H1 (cell line): Measurements from ENCODE around the gene C1S. TPM values are rescaled to one million over a fixed set of nuclear protein-coding genes. Genes with fewer than 3 reads are reported as not detected.

ENCODE experiments used
- CTCF ChIA-PET: fragments of 300-600 bp; sonication (Branson Sonifier 250); formaldehyde crosslinking; loops from one replicate; lab custom pipeline; 2021; ENCODE audit not compliant: partially characterized antibody; lab: Charles Lee
- POLR2A ChIA-PET: fragments of 300-600 bp; sonication (Branson Sonifier 250); formaldehyde crosslinking; loops from one replicate; lab custom pipeline; 2021; ENCODE audit warnings: inconsistent platforms; ENCODE audit not compliant: partially characterized antibody; lab: Charles Lee
- DNase-seq, 2 experiments: peaks; one replicate each; pipeline versions ENCODE4 v3.0.0 to v3.0.0-alpha.2; 2010 to 2022; ENCODE audit warnings: low spot score in 2 of 2, low read depth in 1 of 2, mixed read lengths in 1 of 2
- FAIRE-seq: peaks from 2 replicates; lab custom pipeline; 2011; peaks lifted over from hg19 to GRCh38; lab: Jason Lieb, UNC
- H2AFZ ChIP-seq: 2 replicates; pipeline ENCODE4 v1.8.1; 2012; ENCODE audit warnings: low read length, inconsistent platforms
- H2AK5ac ChIP-seq: 2 replicates; pipeline ENCODE4 v1.6.1; 2013; ENCODE audit warnings: low read depth, low read length
- H2BK120ac ChIP-seq: replicated peaks from 2 replicates; pipeline ENCODE3; 2013; ENCODE audit warnings: low read depth, low read length, inconsistent platforms
- H2BK12ac ChIP-seq: 2 replicates; pipeline ENCODE4 v1.6.1; 2013; ENCODE audit warnings: low read depth, low read length
- H2BK15ac ChIP-seq: 2 replicates; pipeline ENCODE4 v1.6.1; 2013; ENCODE audit warnings: low read length
- H2BK20ac ChIP-seq: 2 replicates; pipeline ENCODE4 v1.6.1; 2013; ENCODE audit warnings: low read length
- H2BK5ac ChIP-seq: 2 replicates; pipeline ENCODE4 v1.6.1; 2013; ENCODE audit warnings: low read depth, low read length
- H3K14ac ChIP-seq: 2 replicates; pipeline ENCODE4 v1.6.1; 2013; ENCODE audit warnings: inconsistent platforms; ENCODE audit not compliant: insufficient read length
- H3K18ac ChIP-seq: 2 replicates; pipeline ENCODE4 v1.6.1; 2013; ENCODE audit warnings: low read length; ENCODE audit errors: extremely low read depth
- H3K23ac ChIP-seq: 2 replicates; pipeline ENCODE4 v1.6.1; 2013; ENCODE audit warnings: inconsistent platforms; ENCODE audit not compliant: insufficient read length
- H3K23me2 ChIP-seq: 2 replicates; pipeline ENCODE4 v1.6.1; 2013; ENCODE audit warnings: low read depth, low read length
- H3K27ac ChIP-seq: 2 replicates; pipeline ENCODE4 v1.6.1; 2011; ENCODE audit warnings: low read depth, low read length, inconsistent platforms
- H3K27me3 ChIP-seq, 4 experiments: replicated peaks in 1 of 4; 1 replicate in 1 of 4; 2 replicates in 3 of 4; pipeline versions ENCODE4 v1.6.1 to v1.8.1; 2011 to 2013; ENCODE audit warnings: low read length in 3 of 4, mild to moderate bottlenecking in 3 of 4, inconsistent platforms in 2 of 4, mixed read lengths in 2 of 4, moderate library complexity in 1 of 4; ENCODE audit not compliant: control insufficient read depth in 3 of 4, insufficient read depth in 3 of 4; ENCODE audit errors: extremely low read depth in 1 of 4
- H3K36me3 ChIP-seq, 4 experiments: 2 replicates each; pipeline versions ENCODE4 v1.6.1 to v1.8.1; 2011 to 2013; ENCODE audit warnings: mild to moderate bottlenecking in 4 of 4, low read length in 3 of 4, moderate library complexity in 2 of 4, control low read depth in 1 of 4, inconsistent platforms in 1 of 4; ENCODE audit not compliant: insufficient read depth in 4 of 4, control insufficient read depth in 2 of 4
- H3K4ac ChIP-seq: replicated peaks from 2 replicates; pipeline ENCODE3; 2013; ENCODE audit warnings: low read length, low read depth, mixed read lengths, inconsistent platforms; ENCODE audit not compliant: insufficient read length
- H3K4me1 ChIP-seq, 4 experiments: replicated peaks in 1 of 4; 1 replicate in 1 of 4; 2 replicates in 3 of 4; pipeline versions ENCODE4 v1.6.1 to v1.8.1; 2011 to 2013; ENCODE audit warnings: low read length in 3 of 4, inconsistent platforms in 2 of 4, mixed read lengths in 1 of 4; ENCODE audit not compliant: insufficient read depth in 4 of 4, control insufficient read depth in 3 of 4
- H3K4me2 ChIP-seq, 2 experiments: 2 replicates each; pipeline versions ENCODE4 v1.6.1 to v1.8.1; 2011 to 2013; ENCODE audit warnings: low read depth in 2 of 2, low read length in 2 of 2, control low read depth in 1 of 2, inconsistent platforms in 1 of 2, mild to moderate bottlenecking in 1 of 2; ENCODE audit not compliant: insufficient read depth in 1 of 2
- H3K4me3 ChIP-seq, 4 experiments: fragments of 200-600, 300-600 bp in 1 of 4; sonication (generic), shearing (Covaris generic), sonication (Bioruptor Twin) in 1 of 4; 2 replicates each; pipeline versions ENCODE4 v1.5.1 to v1.8.1; 2011 to 2016; ENCODE audit warnings: low read length in 4 of 4, low read depth in 3 of 4, control low read depth in 2 of 4, inconsistent platforms in 2 of 4, mild to moderate bottlenecking in 2 of 4, mixed read lengths in 1 of 4, moderate library complexity in 1 of 4; ENCODE audit not compliant: insufficient read depth in 2 of 4; ENCODE audit errors: extremely low read depth in 1 of 4
- H3K56ac ChIP-seq: replicated peaks from 2 replicates; pipeline ENCODE3; 2013; ENCODE audit warnings: low read depth, mild to moderate bottlenecking, mixed read lengths, low read length, inconsistent platforms; ENCODE audit not compliant: insufficient read length
- H3K79me1 ChIP-seq: 2 replicates; pipeline ENCODE4 v1.6.1; 2013; ENCODE audit warnings: low read depth, low read length, control low read depth
- H3K79me2 ChIP-seq, 2 experiments: 2 replicates each; pipeline versions ENCODE4 v1.6.1 to v1.8.1; 2012 to 2013; ENCODE audit warnings: low read length in 2 of 2, mild to moderate bottlenecking in 2 of 2, inconsistent platforms in 1 of 2; ENCODE audit not compliant: insufficient read depth in 2 of 2, control insufficient read depth in 1 of 2
- H3K9ac ChIP-seq, 4 experiments: replicated peaks in 1 of 4; 1 replicate in 1 of 4; 2 replicates in 3 of 4; pipeline versions ENCODE4 v1.6.1 to v1.8.1; 2011 to 2013; ENCODE audit warnings: low read depth in 3 of 4, low read length in 3 of 4, control low read depth in 2 of 4, mild to moderate bottlenecking in 2 of 4, moderate library complexity in 2 of 4, inconsistent platforms in 1 of 4; ENCODE audit errors: extremely low read depth in 1 of 4
- H3K9me3 ChIP-seq, 2 experiments: 2 replicates each; pipeline versions ENCODE4 v1.6.1 to v1.8.1; 2012 to 2013; ENCODE audit warnings: mild to moderate bottlenecking in 2 of 2, moderate library complexity in 2 of 2, control low read depth in 1 of 2, inconsistent platforms in 1 of 2, low read depth in 1 of 2, low read length in 1 of 2, mixed read lengths in 1 of 2; ENCODE audit not compliant: insufficient read depth in 2 of 2
- H4K20me1 ChIP-seq, 2 experiments: replicated peaks in 1 of 2; 2 replicates each; pipeline versions ENCODE3 to v1.8.1; 2011 to 2013; ENCODE audit warnings: inconsistent platforms in 2 of 2, low read length in 2 of 2, mild to moderate bottlenecking in 1 of 2; ENCODE audit not compliant: insufficient read depth in 2 of 2, control insufficient read depth in 1 of 2
- H4K5ac ChIP-seq: 2 replicates; pipeline ENCODE4 v1.6.1; 2013; ENCODE audit warnings: low read length, low read depth, mixed read lengths, inconsistent platforms; ENCODE audit not compliant: insufficient read length
- H4K8ac ChIP-seq: 2 replicates; pipeline ENCODE4 v1.8.0; 2013; ENCODE audit warnings: mild to moderate bottlenecking, moderate library complexity, low read length, inconsistent platforms; ENCODE audit not compliant: insufficient read depth; ENCODE audit errors: extremely low read depth
- H4K91ac ChIP-seq: replicated peaks from 2 replicates; pipeline ENCODE3; 2013; ENCODE audit warnings: low read length, mixed read lengths, inconsistent platforms; ENCODE audit not compliant: insufficient read length
- CBX5 ChIP-seq: fragments of 300-800, 300-1000 bp; sonication (generic); IDR thresholded peaks from 2 replicates; pipeline ENCODE4 v1.7.1; 2016; ENCODE audit warnings: antibody characterized with exemption, low read length, low read depth
- CHD2 ChIP-seq: IDR thresholded peaks from 2 replicates; pipeline ENCODE4 v1.6.1; 2012; ENCODE audit warnings: low read length, improper control_type of control experiment
- JUN ChIP-seq: IDR thresholded peaks from 2 replicates; pipeline ENCODE4 v1.6.1; 2011; ENCODE audit warnings: low read depth, mild to moderate bottlenecking, improper control_type of control experiment, low read length
- JUND ChIP-seq: IDR thresholded peaks from 2 replicates; pipeline ENCODE4 v1.6.1; 2011; ENCODE audit warnings: mild to moderate bottlenecking, improper control_type of control experiment, low read length
- KDM1A ChIP-seq: fragments of 200-600, 300-600 bp; sonication (generic); IDR thresholded peaks from 2 replicates; pipeline ENCODE4 v1.7.1; 2016; ENCODE audit warnings: mild to moderate bottlenecking, low read length, borderline replicate concordance
- KDM4A ChIP-seq: IDR thresholded peaks from one replicate; pipeline ENCODE4 v1.7.1; 2012; ENCODE audit warnings: low read depth, mild to moderate bottlenecking, moderate library complexity, low read length, inconsistent platforms; ENCODE audit not compliant: severe bottlenecking
- NANOG ChIP-seq: IDR thresholded peaks from 2 replicates; pipeline ENCODE4 v1.6.1; 2011; ENCODE audit warnings: low read length, low read depth, mild to moderate bottlenecking, inconsistent platforms; ENCODE audit not compliant: insufficient read depth, poor library complexity, severe bottlenecking
- RBBP5 ChIP-seq: IDR thresholded peaks from 2 replicates; pipeline ENCODE4 v1.7.1; 2012; ENCODE audit warnings: low read depth, mild to moderate bottlenecking, inconsistent platforms, low read length, moderate library complexity, borderline replicate concordance
- RXRA ChIP-seq: IDR thresholded peaks from 2 replicates; pipeline ENCODE4 v1.6.1; 2011; ENCODE audit warnings: low read depth, mild to moderate bottlenecking, low read length, moderate library complexity; ENCODE audit not compliant: insufficient read depth
- WGBS, 2 experiments: shearing (Covaris generic) in 1 of 2; methylation state at CpG; one replicate each; pipeline versions ENCODE4 v1.1.6 to v1.1.7; 2013 to 2015; ENCODE audit warnings: low lambda C conversion rate in 2 of 2, mixed read lengths in 2 of 2, inconsistent platforms in 1 of 2, low coverage in 1 of 2, missing lambda C conversion rate in 1 of 2; ENCODE audit not compliant: insufficient replicate concordance in 2 of 2, insufficient coverage in 1 of 2, insufficient read length in 1 of 2; ENCODE audit errors: extremely low coverage in 1 of 2, missing lambda C conversion rate in 1 of 2; 5-methylcytosine and 5-hydroxymethylcytosine counted together
- polyA plus RNA-seq, 7 experiments: library from polyadenylated mRNA; depleted of rRNA in 3 of 7; stranded (reverse) in 5 of 7; unstranded in 2 of 7; fragments of >200 nt in 5 of 7; fragments of 200-250 nt in 2 of 7; gene quantifications; 1 replicate in 5 of 7; 2 replicates in 1 of 7; 4 replicates in 1 of 7; pipeline versions ENCODE4 v1.2.1 to v1.2.3, GENCODE V29; 2011 to 2013; ENCODE audit warnings: missing spikeins in 2 of 7, mixed read lengths in 2 of 7
- total RNA-seq: library from RNA; stranded (reverse); fragmentation: NEBNext Ultra II Directional; extraction: Animal tissue kit (Norgen Biotek cat#: 25700); gene quantifications from 2 replicates; pipeline ENCODE4 v1.2.1, GENCODE V29; 2021

The C1S gene
- total and polyA plus RNA-seq, 2 of the 8 experiments (the other 6 are each of a cell fraction or from before 2014, with no cell fraction given) = 4.4 to 7.3 TPM

DNA sequence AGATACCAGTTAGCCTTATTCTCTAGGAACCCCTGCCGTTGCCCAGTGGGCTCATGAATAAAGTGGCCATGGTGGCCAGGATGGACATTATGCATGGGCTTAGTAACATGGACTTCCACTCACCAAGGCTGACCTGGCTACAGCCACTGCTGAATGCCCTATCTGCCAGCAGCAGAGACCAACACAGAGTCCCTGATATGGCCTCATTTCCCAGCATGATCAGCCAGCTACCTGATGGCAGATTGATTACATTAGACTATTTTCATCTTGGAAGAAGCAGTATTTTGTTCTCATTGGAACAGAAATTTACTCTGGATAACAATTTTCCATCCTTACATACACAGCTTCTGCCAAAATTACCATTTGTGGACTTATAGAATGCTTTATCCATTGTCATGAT lies 26.1 kb upstream of the C1S start:
- Histone ChIP-seq H3K27me3 (no peaks in the 10 kb centered on the region), H2BK15ac (no peak overlapping the region), H3K4ac (no peak overlapping the region), H3K27ac (no peak overlapping the region), H2BK20ac (no peak overlapping the region), H4K5ac (no peak overlapping the region), H3K36me3 (no peaks in the 10 kb centered on the region), H3K9ac (no peak overlapping the region), H3K56ac (no peak overlapping the region), H2BK120ac (no peak overlapping the region), H3K79me1 (no peaks in the 10 kb centered on the region), H3K9me3 (no peaks in the 10 kb centered on the region; a peak in 1 of 4 replicates), H2BK12ac (no peak overlapping the region), H3K79me2 (no peaks in the 10 kb centered on the region), H2BK5ac (no peak overlapping the region), H3K4me3 (no peak overlapping the region), H2AK5ac (no peak overlapping the region), H4K8ac (no peak overlapping the region), H3K14ac (no peak overlapping the region), H3K4me1 (peaks cover 0 to 4% (median 1%) of the 10 kb centered on the region in 4 experiments; a peak in 2 of 7 replicates), H3K4me2 (no peak overlapping the region), H4K20me1 (peaks cover 0 to 2% of the 10 kb centered on the region in 2 experiments), H3K23me2 (no peaks in the 10 kb centered on the region), H3K23ac (no peak overlapping the region), H4K91ac (no peak overlapping the region), H2AFZ (no peak overlapping the region), H3K18ac (no peak overlapping the region)
- DNase-seq (no peak), FAIRE-seq (no peak)
- 84% methylated on average over 1 of the region's 1 CpG; no CpG with 5 or more reads in 1 of the 2 experiments for WGBS, 2 experiments
- ChIA-PET POLR2A (interaction anchor here (0.6 to 1.7 kb wide), 2 partner anchors 19 to 91 kb away, joined by 3 to 5 read pairs; partner anchors contain the start of genes C12orf57 and RNU7-1), CTCF (interaction anchor here (1.4 to 2.6 kb wide), 3 partner anchors 73 to 75 kb away, joined by 4 to 8 read pairs (median 5); no protein-coding TSS in a partner anchor)
- TF ChIP-seq NANOG (no peak), KDM4A (no peak), CHD2 (no peak), JUND (no peak), RBBP5 (no peak), CBX5 (no peak), RXRA (no peak), JUN (no peak), KDM1A (no peak)
